Fibroblast of lung (primary cell): Measurements from ENCODE around the gene FUNDC2.

Experiments used
- EZH2 ChIP-seq: IDR thresholded peaks from 2 replicates; pipeline ENCODE4 v1.5.1; 2012; ENCODE audit warnings: low read length, control low read depth, mild to moderate bottlenecking; ENCODE audit errors: missing control alignments
- TF ChIP-seq, protein P1 (sequence below), 2 donors: IDR thresholded peaks in 1 of 2; conservative IDR thresholded peaks in 1 of 2; 1 replicate in 1 of 2; 2 replicates in 1 of 2; pipeline ENCODE4 v1.5.1; 2011 to 2012; ENCODE audit warnings: low read length in 2 of 2, control low read depth in 1 of 2, inconsistent platforms in 1 of 2, low read depth in 1 of 2, mild to moderate bottlenecking in 1 of 2

DNA sequence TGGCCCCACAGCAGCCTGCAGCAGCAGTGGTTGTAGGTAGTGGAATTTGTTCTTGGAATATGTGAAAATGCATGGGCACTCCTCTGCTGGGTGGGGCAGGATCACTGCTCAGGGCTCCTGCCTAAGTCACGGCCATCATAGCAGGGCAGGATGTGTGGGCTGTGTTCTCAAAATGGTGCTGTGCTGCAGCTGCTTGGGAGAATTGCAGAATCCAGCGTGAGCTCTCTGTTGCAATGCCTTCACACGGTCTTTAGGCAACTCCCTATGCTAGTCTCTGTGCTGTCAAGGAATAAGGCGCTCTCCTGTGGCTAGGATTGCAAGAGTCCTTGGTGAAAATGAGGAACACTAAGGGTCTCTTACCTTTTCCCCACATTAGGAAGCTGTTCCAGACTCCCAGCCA lies 47.0 kb upstream of the FUNDC2 start:
- TF ChIP-seq, protein P1, sequence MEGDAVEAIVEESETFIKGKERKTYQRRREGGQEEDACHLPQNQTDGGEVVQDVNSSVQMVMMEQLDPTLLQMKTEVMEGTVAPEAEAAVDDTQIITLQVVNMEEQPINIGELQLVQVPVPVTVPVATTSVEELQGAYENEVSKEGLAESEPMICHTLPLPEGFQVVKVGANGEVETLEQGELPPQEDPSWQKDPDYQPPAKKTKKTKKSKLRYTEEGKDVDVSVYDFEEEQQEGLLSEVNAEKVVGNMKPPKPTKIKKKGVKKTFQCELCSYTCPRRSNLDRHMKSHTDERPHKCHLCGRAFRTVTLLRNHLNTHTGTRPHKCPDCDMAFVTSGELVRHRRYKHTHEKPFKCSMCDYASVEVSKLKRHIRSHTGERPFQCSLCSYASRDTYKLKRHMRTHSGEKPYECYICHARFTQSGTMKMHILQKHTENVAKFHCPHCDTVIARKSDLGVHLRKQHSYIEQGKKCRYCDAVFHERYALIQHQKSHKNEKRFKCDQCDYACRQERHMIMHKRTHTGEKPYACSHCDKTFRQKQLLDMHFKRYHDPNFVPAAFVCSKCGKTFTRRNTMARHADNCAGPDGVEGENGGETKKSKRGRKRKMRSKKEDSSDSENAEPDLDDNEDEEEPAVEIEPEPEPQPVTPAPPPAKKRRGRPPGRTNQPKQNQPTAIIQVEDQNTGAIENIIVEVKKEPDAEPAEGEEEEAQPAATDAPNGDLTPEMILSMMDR (conservative IDR thresholded peaks at IDR 0.05 in 1 of 2, IDR thresholded peaks at IDR 0.05 in 1 of 2; ENCODE audit: low read depth in 1 of 2, low read length in 2 of 2), result no peak
- TF ChIP-seq EZH2, result no peak
